ENCODE results near the gene BTAF1.
"Not testable (repeated sequence)": the region's sequence is repeated elsewhere in the genome, so short reads cannot be mapped to it uniquely, and the experiment has no call there.

Gene BTAF1

DNA sequence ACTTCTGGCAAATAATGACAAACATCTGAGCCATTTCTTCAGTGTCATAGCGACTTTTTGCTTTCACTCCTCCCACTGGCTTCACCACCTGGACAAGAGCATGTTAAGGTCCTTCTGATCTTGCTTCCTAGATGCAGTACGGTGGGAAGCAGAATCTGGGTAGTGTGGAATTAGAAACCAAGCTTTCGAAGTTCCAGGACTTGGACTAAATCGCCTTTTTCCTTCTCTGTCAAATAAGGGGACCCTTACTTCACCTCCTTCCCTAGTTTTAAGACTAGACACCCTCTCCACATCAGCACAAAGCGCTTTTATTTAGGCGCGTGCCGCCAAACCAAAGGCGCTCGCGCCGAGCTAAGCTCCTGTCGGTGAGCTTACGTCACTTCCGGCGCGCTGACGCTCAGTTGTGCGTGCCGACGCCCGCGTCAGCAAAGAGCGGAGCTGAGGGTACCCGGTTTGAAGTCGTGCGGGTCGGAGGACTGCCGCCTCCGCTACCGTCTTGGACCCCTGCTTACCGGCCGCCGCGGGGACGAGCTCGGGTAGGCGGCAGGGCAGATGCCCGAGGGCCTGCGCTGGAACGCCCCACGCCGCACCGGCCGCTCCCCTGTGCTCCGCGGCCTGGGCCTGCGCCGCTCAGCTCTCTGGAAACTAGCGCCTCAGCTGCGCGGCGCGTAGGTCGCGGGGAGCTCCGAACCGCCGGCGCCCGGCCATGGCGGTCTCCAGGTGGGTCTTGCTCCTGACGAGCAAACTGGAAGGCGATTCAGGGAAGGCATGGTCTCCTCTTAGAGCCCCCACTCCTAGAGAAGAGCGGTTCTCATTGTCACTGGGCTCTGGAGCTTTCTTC lies at the start of gene BTAF1:
TSS of gene BTAF1 (plus strand) at position 400 of the 841 bp plus-strand sequence. CDS start at position 707, 307 bp downstream.
- peak; percentile 92 for DNase-seq (ENCODE audit: low spot score)

DNA sequence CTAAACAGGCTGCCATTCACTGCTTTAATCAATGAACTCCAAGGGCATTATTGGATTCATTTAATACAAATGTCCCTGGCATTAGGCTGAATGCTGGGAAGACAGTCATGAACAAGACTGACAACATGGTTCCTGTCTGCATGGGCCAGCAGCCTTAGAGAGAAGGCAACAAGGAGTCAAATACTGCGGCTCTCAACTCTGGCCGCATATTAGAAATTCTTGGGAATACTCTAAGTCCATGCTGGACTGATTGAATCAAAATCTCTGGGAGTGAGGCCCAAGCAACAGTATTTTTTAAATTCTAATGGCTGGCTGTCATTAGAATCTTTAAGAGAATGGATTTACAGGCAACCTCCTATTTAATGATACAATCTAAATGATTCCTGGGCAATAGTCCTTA lies 48.4 kb upstream of the BTAF1 start:
- no peak for DNase-seq (ENCODE audit: low spot score)

DNA sequence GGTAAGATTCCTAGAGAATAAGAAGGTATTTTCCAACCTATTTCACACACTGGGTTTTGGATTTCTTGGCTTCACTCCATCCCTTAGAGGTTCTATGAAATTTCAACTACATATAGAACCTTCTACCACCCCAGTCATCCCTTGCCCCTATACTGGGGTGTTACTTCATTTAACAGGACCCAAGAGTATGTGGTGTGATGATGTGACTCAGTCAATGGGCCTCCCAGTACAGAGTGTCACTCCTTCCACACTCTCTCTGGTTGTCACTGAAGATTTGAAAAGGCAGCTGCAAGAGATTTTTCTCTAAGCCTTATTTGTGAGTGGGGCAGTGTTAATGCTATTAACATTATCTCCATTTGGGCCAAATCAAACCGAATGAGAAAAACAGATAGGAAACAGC lies 47.8 kb upstream of the BTAF1 start:
- DNase-seq (ENCODE audit: low spot score): no peak

DNA sequence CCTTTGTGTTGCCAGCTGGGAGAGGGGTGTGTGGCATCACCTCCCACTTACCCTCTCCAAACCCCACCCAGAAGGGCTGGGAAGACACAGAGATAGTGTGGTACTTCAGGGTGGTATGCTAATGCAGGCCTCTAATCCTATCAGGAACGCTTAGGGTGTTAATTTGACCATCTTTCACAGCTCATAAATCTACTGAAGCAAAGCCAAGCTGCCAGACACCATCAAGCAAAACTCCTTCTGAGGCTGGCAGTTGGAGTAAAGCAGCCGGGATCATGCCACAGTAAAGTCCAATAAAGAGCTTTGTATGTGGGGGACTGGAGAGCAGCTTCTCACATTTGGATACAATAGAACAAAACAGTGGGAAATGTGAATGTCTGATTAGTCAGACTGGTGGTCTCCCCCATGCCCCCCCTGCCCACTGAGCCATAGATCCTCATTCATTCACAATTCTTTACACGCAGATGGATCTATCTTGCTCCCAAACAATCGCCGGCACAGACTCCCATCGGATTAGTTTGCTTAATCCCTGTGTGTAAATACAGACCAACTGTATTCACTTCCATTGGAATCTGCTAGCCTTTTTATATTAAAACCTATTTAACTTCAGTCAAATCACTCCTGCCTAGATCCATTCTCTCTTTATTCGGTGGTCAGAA lies 43.9 kb upstream of the BTAF1 start:
- DNase-seq (ENCODE audit: low spot score): no peak

DNA sequence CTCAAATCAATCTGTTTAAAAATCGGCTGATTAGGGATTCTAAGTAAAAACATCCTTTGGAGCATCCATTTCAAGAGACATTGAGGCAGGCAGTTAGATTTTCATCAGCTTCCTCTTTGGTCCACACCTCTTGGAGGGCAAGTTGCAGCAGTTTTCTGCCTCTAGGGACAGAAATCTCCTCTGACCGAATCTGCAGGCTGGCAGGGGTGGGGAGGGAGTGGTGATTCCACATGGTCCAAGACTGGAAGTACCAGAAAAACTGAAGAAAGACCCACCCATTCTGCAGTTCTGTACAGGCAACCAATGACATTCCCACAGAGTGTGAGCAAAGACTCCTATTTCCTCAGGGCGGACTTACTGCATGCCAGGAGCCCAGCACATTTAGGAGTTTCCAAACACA lies 43.3 kb upstream of the BTAF1 start:
- DNase-seq (ENCODE audit: low spot score): no peak

DNA sequence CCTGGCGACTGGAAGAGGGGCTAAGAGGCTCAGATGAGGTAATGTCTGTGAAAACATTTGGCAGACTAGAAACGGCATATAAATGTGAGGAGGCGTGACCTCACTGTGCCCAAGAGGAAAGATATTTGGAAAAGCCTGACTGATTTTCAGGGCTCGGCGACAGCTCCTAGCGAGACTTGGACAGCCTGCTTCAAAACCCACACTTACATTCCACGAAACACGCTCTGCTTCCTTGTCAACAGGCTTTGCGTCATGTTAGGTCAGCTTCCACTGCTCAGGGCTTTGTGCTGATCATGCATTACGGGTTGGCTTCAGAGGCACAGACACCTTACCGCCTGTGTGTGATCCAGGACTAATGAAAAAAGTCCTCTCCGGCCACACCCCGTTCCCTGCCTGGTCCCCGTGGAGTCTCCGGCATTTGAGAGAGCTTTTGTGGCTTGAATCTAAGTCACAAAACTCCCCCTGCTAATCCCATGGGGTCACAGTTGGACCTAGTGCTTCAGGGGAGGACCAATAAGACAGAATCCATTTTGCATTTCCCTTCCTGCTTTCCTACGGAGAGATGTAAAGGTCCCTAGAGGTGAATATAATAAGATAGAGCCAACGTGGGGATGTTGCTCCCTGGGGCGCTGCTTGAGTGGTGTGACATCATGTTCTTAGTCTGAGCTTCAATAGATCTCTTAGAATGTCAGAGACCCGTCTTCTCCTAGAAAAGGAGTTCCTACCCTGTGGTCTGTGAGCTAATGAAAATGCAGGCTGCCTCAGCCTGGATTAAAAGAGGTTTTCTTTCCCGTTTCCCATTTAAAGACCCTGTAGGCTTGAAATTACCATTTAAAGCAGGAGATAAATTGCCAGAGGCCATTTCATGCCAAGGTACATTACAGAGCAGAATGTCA lies 39.8 kb upstream of the BTAF1 start:
- no peak for DNase-seq (ENCODE audit: low spot score)

DNA sequence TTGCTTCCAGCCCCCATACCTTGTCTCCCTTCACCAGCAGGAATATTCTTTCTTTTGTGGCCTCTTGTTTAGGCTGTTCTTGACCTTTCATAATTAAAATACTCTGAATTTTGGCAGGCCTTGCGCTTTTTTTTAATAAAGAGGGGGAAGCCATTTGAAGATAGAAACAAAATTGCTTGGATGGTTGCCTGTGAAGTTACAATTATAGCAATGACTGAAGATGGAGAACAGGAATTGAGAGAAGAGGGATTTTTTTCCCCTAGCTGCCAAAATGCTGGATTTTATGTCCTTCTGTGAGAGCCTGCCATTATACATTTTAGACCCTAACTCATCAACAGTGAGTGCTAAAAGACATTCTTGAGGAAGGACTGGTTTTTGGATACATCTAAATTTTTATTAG lies 39.0 kb upstream of the BTAF1 start:
- DNase-seq (ENCODE audit: low spot score): no peak

DNA sequence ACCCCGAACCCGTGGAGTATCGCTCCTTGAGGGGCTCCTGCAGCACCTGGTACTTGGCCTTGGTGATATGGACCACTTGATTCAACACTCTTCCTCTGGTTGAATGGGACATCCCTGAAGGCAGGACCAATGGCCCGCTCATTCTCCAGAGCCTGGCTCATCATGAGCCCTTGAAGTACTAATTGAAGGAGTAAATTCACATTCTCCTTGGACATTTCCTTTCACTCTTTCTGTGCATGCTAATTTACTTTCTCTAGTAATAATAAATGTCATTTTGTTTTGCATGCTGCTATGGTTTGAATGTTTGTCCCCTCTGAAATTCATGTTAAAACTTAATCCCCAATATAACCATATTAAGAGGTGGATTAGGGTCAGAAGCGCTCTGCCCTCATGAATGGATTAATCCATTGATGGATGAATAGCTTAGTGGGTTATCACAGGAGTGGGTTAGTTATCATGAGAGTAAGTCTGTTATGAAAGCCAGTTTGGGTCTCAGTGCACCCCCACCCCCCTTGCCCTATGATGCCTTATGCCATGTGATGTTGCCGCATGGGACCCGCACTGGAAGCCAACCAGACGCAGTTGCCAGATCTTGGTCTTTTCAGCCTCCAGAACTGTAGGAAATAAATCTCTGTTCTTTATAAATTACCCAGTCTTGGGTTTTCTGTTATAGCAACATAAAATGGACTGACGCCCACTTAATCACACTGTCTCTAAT lies 38.0 kb upstream of the BTAF1 start:
- no peak for DNase-seq (ENCODE audit: low spot score)

DNA sequence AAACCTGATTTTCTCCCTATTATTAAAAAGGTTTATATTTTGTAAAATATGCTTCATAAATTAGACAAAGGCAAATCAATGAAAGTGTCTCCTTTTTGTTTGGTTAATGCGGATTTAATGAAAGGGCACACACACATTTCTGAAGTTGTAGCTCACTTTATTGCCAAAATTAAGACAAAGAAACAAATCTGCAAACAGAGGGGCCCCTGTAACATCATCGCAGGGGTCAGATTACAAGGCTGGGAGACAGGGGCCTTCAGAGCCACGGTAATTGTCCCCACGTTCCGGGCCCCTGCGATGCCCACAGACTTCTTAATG lies 36.7 kb upstream of the BTAF1 start:
- DNase-seq (ENCODE audit: low spot score): no peak

DNA sequence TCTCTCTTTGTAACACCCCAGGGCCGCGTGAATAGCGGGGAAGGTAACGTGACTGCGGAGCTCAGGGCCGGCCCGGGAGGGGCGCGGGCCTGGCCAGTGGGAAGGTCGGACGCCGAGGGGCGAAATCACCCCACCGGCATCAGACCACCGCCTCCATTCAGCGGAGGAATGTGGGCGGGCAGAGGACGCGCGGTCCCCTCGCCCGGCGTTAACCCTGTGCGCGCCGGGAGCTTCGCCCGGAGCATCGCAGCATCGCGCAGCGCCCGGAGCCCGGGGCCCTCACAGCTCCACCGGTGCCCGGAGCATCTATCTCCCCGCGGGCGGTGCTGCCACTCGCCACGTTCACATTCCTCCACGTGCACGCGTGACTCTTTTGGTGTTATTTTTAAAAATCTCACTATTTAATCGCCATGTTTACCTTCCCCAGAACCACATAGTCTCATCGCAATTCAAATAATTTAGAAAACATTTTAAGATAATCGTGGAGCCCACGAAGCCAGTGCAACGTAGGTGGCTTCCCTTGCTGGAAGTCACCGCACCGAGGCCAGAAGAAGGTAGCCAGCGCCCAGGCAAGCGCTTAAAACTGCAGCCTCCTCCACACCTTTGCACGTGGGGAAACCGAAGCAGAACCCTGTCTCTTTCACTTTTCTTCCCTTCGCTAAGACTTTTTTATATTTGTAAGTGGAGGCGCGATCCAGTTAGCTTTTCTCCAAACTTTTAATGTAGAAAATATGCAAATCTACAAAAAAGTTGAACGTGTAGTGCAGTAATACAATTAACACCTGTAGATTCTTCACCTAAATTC lies 36.1 kb upstream of the BTAF1 start:
- DNase-seq (ENCODE audit: low spot score): no peak

DNA sequence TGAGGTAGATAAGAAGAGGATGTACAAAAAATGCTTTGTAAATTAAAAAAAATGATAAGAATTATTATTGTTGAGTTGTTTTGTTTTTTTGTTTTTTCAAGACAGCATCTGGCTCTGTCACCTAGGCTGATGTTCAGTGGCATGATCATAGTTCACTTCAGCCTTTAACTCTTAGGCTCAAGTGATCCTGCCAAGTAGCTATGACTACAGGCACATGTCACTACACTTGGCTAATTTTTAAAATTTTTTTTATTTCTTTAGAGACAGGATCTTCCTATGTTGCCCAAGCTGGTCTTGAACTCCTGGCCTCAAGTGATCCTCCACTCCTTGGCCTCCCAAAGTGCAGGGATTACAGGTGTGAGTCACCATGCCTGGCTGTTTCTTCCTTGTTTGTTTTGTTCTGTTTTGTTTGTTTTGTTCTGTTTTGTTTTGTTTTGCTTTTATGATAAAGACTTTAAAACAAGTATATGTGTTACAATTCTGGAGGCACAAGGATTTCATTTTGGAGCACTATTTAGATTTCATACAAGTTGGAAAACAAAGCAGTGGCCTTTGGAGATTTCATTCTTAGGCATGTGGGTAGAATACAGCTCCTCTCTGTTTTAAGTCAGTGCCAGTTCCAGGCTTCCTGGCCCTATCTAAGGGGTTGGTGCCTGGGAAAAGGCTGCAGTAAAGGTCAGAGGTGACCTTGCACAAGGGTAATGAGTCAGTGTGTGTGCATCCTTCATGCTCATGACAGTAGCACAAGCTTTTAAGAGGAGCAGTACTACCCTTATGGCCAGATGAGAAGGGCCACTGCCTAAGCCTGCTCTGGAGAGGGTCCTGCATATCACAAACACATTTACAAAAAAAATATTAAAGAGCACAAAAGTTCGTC lies 32.2 kb upstream of the BTAF1 start:
- DNase-seq (ENCODE audit: low spot score): no peak

DNA sequence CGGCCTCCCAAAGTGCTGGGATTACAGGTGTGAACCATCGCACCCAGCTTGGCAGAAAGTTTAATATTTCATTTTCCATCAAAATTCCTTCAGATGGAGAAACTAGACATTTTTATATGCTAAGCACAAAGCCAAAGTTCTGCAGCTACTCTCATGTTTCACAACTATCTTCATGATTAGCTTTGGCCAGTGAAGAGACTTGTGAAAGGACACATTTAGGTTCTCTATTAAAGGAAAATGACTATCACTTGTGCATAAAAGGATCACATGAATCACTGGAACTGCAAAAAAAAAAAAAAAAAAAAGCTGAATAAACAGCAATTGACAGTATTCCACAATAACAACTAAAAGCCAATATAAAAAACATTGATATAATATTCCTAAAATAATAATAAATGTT lies 30.5 kb upstream of the BTAF1 start:
- DNase-seq (ENCODE audit: low spot score): no peak

DNA sequence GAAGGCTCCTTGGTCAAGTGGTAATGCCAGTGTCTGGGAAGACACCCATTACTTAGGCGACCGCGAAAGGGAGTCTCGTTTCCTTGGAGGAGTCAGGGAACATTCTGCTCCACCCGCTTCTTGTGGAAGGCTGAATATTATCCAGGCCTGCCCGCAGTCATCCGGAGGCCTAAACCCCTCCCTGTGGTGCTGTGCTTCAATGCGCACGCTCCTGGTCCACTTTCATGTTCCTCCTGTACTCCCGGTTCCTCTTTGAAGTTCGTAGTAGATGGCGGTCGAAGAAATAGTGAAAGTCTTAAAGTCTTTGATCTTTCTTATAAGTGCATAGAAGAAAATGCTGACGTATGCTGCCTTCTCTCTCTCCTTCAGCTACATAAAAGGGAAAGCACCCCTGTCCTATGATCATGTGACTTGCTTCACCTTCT lies 29.3 kb upstream of the BTAF1 start:
- DNase-seq (ENCODE audit: low spot score): not testable (repeated sequence)

DNA sequence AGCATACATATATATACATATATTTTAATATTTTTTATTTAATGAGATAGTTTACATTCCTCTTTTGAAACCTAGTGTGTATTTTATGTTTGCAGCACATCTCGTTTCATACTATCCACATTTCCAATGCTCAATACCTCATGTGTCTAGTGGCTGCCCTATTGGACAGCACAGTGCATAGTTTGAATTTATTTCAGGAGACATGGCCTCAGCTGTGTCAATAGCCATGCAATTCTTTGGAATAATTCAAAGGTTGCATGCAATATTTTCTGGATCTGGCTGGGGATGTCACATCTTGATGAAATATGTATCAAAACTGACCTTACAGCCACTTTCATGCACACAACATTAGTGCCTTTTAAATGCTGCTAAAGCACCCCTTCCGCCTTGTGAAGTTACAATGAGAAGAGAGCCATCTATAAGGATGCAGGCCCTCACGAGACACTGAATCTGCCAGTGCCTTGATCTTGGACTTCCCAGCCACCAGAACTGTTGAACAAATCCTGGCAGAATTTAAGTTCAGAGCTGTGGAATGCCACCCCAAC lies 27.3 kb upstream of the BTAF1 start:
- no peak for DNase-seq (ENCODE audit: low spot score)

DNA sequence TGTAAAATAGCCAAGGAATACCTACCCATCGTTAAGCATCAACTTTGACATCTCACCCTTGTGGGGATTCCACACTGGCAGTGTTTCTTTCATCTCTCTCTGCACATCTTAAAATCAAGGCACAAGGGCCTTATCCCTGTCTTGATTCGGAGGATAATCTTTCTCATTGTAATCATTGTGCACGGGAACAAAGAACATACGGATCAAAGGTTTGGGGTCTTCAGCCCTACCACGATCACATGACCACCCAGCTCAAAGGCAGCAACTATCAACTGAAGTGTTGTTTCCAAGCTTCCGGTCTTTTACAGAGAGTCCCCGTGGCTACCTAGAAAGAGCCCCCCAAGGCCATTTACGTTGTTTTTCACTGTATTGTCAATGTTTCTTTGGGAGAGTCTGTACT lies 26.1 kb upstream of the BTAF1 start:
- DNase-seq (ENCODE audit: low spot score): no peak

DNA sequence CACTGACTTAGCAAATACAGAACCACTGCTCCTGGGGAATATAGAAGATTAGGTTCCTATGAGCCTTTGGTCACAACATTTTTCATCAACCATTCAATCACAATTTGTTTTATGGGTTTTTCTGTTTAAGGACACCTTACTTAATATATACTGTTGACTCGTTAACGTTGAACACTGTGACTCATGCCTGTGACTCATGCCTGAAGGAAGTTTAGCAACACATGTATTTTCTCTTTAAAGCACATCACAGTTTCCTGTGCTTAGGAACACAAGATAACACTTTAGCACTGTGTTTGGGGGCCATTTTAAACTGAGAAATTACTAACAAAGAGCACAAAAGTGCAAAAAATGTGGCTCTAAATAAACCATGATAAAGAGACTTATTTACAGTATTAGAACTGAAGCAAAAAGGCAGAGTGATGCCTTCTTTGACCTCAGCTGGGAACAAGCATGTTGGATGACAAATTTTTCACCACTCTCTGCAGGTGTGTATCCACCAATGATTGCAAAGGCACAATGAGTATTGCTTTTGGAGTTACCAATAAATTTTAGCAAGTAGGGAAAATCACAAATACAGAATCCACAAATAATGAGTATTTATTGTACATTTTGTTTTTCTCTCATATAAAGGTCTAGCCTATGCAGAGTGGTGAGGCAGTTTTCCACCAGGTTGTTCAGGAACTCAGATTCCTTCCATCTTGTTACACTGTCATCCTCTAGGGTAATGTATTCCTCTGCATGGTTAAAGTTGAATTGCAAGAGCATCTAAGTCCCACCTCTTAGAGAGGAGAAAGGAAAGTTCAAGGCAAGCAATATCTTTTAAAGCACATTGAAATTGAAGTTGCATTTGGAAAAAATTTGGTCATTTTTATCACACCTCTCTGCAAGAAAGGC lies 21.5 kb upstream of the BTAF1 start:
- peak; percentile 17 for DNase-seq (ENCODE audit: low spot score)

DNA sequence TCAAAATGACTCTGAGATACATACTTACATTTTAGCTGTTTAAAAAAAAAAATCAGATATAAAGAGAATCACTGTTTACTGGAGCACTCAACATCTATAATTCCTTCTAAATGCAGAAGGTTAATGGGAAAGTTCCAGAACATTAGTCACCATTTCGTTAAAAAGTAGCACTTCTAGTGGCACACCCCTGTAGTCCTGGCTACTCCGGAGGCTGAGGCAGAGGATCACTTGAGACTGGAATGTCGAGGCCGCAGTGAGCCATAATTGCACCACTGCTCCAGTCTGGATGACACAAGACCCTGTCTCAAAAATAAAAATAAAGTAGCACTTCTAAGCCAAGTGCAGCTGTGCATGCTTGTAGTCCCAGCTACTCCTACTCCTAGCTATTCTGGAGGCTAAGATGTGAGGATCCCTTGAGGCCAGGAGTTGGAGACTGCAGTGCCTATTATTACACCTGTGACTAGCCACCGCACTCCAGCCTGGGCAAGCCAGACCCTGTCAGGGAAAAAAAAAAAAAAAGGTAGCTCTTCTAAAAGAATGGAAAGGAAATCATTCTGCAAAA lies 16.5 kb upstream of the BTAF1 start:
- DNase-seq (ENCODE audit: low spot score): no peak

DNA sequence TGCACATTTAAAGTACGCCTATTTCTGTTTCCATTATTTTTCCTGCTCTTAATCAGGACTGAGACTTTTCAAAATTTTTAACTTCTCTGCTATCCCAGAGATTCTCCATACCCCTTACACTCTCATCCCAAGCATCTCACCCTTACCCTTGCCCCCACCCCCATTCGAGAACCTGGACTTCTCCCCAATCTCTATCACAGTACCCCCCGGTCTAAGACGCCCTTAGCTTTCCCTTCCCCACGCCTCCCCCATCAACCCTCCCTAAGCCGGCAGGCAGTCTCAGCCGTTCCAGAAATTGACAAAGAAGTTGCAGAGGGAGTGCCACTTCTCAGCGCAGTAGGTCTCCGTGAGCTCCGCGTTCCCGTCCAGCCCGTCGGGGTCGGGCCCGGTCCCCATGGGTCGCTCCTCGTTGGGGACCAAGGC lies 15.6 kb upstream of the BTAF1 start:
- DNase-seq (ENCODE audit: low spot score): no peak

Data from hematopoietic multipotent progenitor cell treated with erythropoietin and hydrocortisone succinate and interleukin-3 and kit ligand, for 15 days (in vitro differentiated cells).